Thoracic aorta (tissue), 2 donors: ENCODE measurements around the gene SLC6A20. TPM values are rescaled to one million over a fixed set of nuclear protein-coding genes. Genes with fewer than 3 reads are reported as not detected.

ENCODE experiments used
- ATAC-seq: fragments of 150-250 bp; one replicate; pipeline ENCODE4 v1.8.0; 2017; ENCODE audit warnings: low read depth; ENCODE audit not compliant: insufficient number of reproducible peaks, low FRiP score
- DNase-seq: peaks from one replicate; pipeline ENCODE4 v3.0.0-alpha.2; 2020; ENCODE audit warnings: low spot score
- H3K27ac ChIP-seq, 2 donors: fragments of 200-600 bp; sonication (generic); 1 replicate in 1 of 2; 2 replicates in 1 of 2; pipeline ENCODE4 v1.5.1; 2016; ENCODE audit warnings: mild to moderate bottlenecking in 2 of 2, moderate library complexity in 2 of 2
- H3K27me3 ChIP-seq: fragments of 200-600 bp; sonication (generic); replicated peaks from 2 replicates; pipeline ENCODE4 v1.6.0; 2016; ENCODE audit warnings: mild to moderate bottlenecking; ENCODE audit not compliant: insufficient read depth
- H3K36me3 ChIP-seq: fragments of 200-600 bp; sonication (generic); one replicate; pipeline ENCODE4 v1.5.1; 2016
- H3K4me1 ChIP-seq, 2 donors: fragments of 200-600 bp; sonication (generic); 1 replicate in 1 of 2; 2 replicates in 1 of 2; pipeline versions ENCODE4 v1.5.1 to v1.6.0; 2016; ENCODE audit warnings: low read depth in 2 of 2, mild to moderate bottlenecking in 1 of 2; ENCODE audit not compliant: control insufficient read depth in 1 of 2
- H3K4me3 ChIP-seq: fragments of 200-600 bp; sonication (generic); 2 replicates; pipeline ENCODE4 v1.5.1; 2016; ENCODE audit warnings: mild to moderate bottlenecking
- H3K9me3 ChIP-seq: fragments of 200-600 bp; sonication (generic); 2 replicates; pipeline ENCODE4 v1.5.1; 2016
- CTCF ChIP-seq: fragments of 200-600 bp; sonication (generic); IDR thresholded peaks from one replicate; pipeline ENCODE4 v1.5.1; 2019; ENCODE audit warnings: antibody characterized with exemption
- total RNA-seq, 2 donors: library from RNA; depleted of rRNA; stranded (reverse); fragments of >200 nt; gene quantifications; one replicate each; pipeline versions ENCODE4 v1.1.0 to v1.2.3, GENCODE V29; 2016

The SLC6A20 gene
- total RNA-seq, 2 donors from 2014 or later = 0.28 TPM; not detected in 1

GRCh38 chr3:45772341-45773035 lies 23.8 kb downstream of the SLC6A20 start:
- no peak overlapping the region for H3K4me3 ChIP-seq
- no peak for TF ChIP-seq CTCF
- DNase-seq (no peak), ATAC-seq (no peak)
- no peak overlapping the region for H3K27ac ChIP-seq
- H3K27me3 ChIP-seq = no peaks in the 10 kb centered on the region
- H3K9me3 ChIP-seq = peaks cover 3% of the 10 kb centered on the region
- no peaks in the 10 kb centered on the region for H3K4me1 ChIP-seq
- H3K36me3 ChIP-seq = no peaks in the 10 kb centered on the region

- Histone ChIP-seq H3K27me3 (no peaks in the 10 kb centered on the region), H3K4me3 (no peak overlapping the region), H3K36me3 (no peaks in the 10 kb centered on the region), H3K9me3 (peaks cover 4% of the 10 kb centered on the region), H3K4me1 (no peaks in the 10 kb centered on the region), H3K27ac (no peak overlapping the region)
- ATAC-seq = no peak
- DNase-seq = no peak
- TF ChIP-seq CTCF = no peak
Observed at GRCh38 chr3:45771831-45772230, 24.5 kb downstream of the SLC6A20 start.

- DNase-seq (no peak), ATAC-seq (no peak)
- TF ChIP-seq CTCF = no peak
Observed at GRCh38 chr3:45771166-45771775, 25.1 kb downstream of the SLC6A20 start.

GRCh38 chr3:45765958-45766357 lies 30.4 kb downstream of the SLC6A20 start:
- no peak for TF ChIP-seq CTCF
- Histone ChIP-seq H3K36me3 (no peaks in the 10 kb centered on the region), H3K4me3 (no peak overlapping the region), H3K9me3 (peaks cover 4% of the 10 kb centered on the region), H3K4me1 (no peaks in the 10 kb centered on the region), H3K27ac (no peak overlapping the region), H3K27me3 (no peaks in the 10 kb centered on the region)
- ATAC-seq = no peak
- no peak for DNase-seq

More at GRCh38 chr3:45771166-45771775, 25.1 kb downstream of the SLC6A20 start:
- no peak overlapping the region for H3K27ac ChIP-seq
- no peaks in the 10 kb centered on the region for H3K4me1 ChIP-seq
- no peaks in the 10 kb centered on the region for H3K36me3 ChIP-seq
- peaks cover 4% of the 10 kb centered on the region for H3K9me3 ChIP-seq
- H3K4me3 ChIP-seq = no peak overlapping the region
- H3K27me3 ChIP-seq = no peaks in the 10 kb centered on the region

GRCh38 chr3:45765266-45765851 lies 31.0 kb downstream of the SLC6A20 start:
- no peak for DNase-seq
- TF ChIP-seq CTCF = no peak
- no peaks in the 10 kb centered on the region for H3K27me3 ChIP-seq
- H3K9me3 ChIP-seq = peaks cover 4% of the 10 kb centered on the region
- no peak for ATAC-seq
- H3K27ac ChIP-seq = no peak overlapping the region
- no peaks in the 10 kb centered on the region for H3K4me1 ChIP-seq
- H3K36me3 ChIP-seq = no peaks in the 10 kb centered on the region
- no peak overlapping the region for H3K4me3 ChIP-seq
